Loucy (cell line): Measurements from ENCODE around the gene CXCR6.

Experiments
- H2AFZ ChIP-seq: fragments of 200-600 bp; sonication (generic); 2 replicates; pipeline ENCODE4 v1.6.0; 2016; ENCODE audit warnings: antibody characterized with exemption, mild to moderate bottlenecking, low read length, moderate library complexity
- H3F3A ChIP-seq: fragments of 200-600 bp; 2 replicates; pipeline ENCODE4 v1.6.0; 2016; ENCODE audit warnings: antibody characterized with exemption, low read depth, mild to moderate bottlenecking
- H3K27me3 ChIP-seq: fragments of 200-600 bp; sonication (generic); 2 replicates; pipeline ENCODE4 v1.6.1; 2014; ENCODE audit warnings: low read length, mild to moderate bottlenecking; ENCODE audit not compliant: insufficient read depth, poor library complexity, severe bottlenecking
- H3K36me3 ChIP-seq: fragments of 200-600 bp; sonication (generic); 2 replicates; pipeline ENCODE4 v1.6.1; 2016; ENCODE audit warnings: low read length; ENCODE audit not compliant: insufficient read depth
- H3K4me1 ChIP-seq: fragments of 200-600 bp; sonication (generic); 2 replicates; pipeline ENCODE4 v1.5.1; 2014; ENCODE audit warnings: low read length, mild to moderate bottlenecking; ENCODE audit not compliant: insufficient read depth, poor library complexity, severe bottlenecking
- H3K4me2 ChIP-seq: fragments of 200-600 bp; sonication (generic); 2 replicates; pipeline ENCODE4 v1.6.0; 2014; ENCODE audit warnings: antibody characterized with exemption, low read length, low read depth, mild to moderate bottlenecking; ENCODE audit not compliant: poor library complexity, severe bottlenecking
- H3K4me3 ChIP-seq: fragments of 200-600 bp; sonication (generic); 2 replicates; pipeline ENCODE4 v1.5.1; 2014; ENCODE audit warnings: low read length, mild to moderate bottlenecking, mixed read lengths; ENCODE audit not compliant: poor library complexity, severe bottlenecking
- H3K79me2 ChIP-seq: fragments of 200-600 bp; sonication (generic); 2 replicates; pipeline ENCODE4 v1.6.1; 2014; ENCODE audit warnings: low read length; ENCODE audit not compliant: insufficient read depth
- H3K9ac ChIP-seq: fragments of 200-600 bp; sonication (generic); 2 replicates; pipeline ENCODE4 v1.6.0; 2014; ENCODE audit warnings: mild to moderate bottlenecking, low read depth, low read length, moderate library complexity; ENCODE audit not compliant: poor library complexity, severe bottlenecking
- H3K9me2 ChIP-seq: fragments of 200-600 bp; sonication (generic); replicated peaks from 2 replicates; pipeline ENCODE4 v1.6.1; 2016; ENCODE audit warnings: low read depth, low read length, mixed read lengths
- H3K9me3 ChIP-seq: fragments of 200-600 bp; sonication (generic); 2 replicates; pipeline ENCODE4 v1.6.1; 2014; ENCODE audit warnings: mild to moderate bottlenecking, antibody characterized with exemption, low read length, low read depth; ENCODE audit not compliant: insufficient read depth
- H4K20me1 ChIP-seq: fragments of 200-600 bp; sonication (generic); 2 replicates; pipeline ENCODE4 v1.6.0; 2014; ENCODE audit warnings: antibody characterized with exemption, low read length, mild to moderate bottlenecking; ENCODE audit not compliant: insufficient read depth, poor library complexity, severe bottlenecking
- EZH2phosphoT487 ChIP-seq: fragments of 200-600 bp; IDR thresholded peaks from 2 replicates; pipeline ENCODE4 v1.6.1; 2018; ENCODE audit warnings: antibody characterized with exemption, mild to moderate bottlenecking, moderate library complexity, borderline replicate concordance
- TF ChIP-seq, protein P1 (sequence below): fragments of 200-600 bp; sonication (generic); conservative IDR thresholded peaks from 2 replicates; pipeline ENCODE4 v1.5.1; 2014; ENCODE audit warnings: mild to moderate bottlenecking, antibody characterized with exemption, low read length

CXCR6 gene

DNA sequence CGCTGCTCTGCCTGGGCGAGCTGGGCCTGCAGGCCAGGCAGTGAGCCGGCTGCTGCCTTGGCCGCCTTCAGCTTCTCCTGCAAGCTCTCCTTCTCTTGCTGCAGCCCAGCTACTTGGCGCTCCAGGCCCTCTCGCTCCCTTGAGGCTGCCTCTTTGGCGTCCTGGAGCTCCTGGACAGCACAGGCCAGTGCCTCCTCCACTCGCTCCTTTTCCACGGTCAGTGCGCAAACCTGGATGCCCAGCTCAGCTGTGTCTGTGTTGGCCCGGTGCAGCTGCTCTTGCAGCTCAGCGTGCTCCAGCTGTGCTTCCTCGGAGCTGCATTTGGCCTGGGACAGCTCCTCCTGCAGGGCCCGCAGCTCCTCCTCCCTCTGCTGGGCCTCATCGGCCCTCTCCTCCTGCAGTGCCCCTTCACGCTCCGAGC, 23.1 kb downstream of the CXCR6 start:
- no peaks in the 10 kb centered on the region for H4K20me1 ChIP-seq
- H3K4me2 ChIP-seq: no peak overlapping the region
- H3K9me2 ChIP-seq: no peaks in the 10 kb centered on the region
- peaks cover 15% of the 10 kb centered on the region for H3K4me1 ChIP-seq
- no peak overlapping the region for H2AFZ ChIP-seq
- peaks cover 65% of the 10 kb centered on the region; the same call in 1 of the 2 replicates for H3K36me3 ChIP-seq
- H3F3A ChIP-seq: no peaks in the 10 kb centered on the region
- no peak overlapping the region for H3K9ac ChIP-seq
- H3K9me3 ChIP-seq: no peaks in the 10 kb centered on the region
- H3K79me2 ChIP-seq: no peaks in the 10 kb centered on the region
- TF ChIP-seq, protein P1, sequence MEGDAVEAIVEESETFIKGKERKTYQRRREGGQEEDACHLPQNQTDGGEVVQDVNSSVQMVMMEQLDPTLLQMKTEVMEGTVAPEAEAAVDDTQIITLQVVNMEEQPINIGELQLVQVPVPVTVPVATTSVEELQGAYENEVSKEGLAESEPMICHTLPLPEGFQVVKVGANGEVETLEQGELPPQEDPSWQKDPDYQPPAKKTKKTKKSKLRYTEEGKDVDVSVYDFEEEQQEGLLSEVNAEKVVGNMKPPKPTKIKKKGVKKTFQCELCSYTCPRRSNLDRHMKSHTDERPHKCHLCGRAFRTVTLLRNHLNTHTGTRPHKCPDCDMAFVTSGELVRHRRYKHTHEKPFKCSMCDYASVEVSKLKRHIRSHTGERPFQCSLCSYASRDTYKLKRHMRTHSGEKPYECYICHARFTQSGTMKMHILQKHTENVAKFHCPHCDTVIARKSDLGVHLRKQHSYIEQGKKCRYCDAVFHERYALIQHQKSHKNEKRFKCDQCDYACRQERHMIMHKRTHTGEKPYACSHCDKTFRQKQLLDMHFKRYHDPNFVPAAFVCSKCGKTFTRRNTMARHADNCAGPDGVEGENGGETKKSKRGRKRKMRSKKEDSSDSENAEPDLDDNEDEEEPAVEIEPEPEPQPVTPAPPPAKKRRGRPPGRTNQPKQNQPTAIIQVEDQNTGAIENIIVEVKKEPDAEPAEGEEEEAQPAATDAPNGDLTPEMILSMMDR: no peak
- TF ChIP-seq EZH2phosphoT487: no peak
- H3K27me3 ChIP-seq: no peaks in the 10 kb centered on the region
- H3K4me3 ChIP-seq: no peak overlapping the region

DNA sequence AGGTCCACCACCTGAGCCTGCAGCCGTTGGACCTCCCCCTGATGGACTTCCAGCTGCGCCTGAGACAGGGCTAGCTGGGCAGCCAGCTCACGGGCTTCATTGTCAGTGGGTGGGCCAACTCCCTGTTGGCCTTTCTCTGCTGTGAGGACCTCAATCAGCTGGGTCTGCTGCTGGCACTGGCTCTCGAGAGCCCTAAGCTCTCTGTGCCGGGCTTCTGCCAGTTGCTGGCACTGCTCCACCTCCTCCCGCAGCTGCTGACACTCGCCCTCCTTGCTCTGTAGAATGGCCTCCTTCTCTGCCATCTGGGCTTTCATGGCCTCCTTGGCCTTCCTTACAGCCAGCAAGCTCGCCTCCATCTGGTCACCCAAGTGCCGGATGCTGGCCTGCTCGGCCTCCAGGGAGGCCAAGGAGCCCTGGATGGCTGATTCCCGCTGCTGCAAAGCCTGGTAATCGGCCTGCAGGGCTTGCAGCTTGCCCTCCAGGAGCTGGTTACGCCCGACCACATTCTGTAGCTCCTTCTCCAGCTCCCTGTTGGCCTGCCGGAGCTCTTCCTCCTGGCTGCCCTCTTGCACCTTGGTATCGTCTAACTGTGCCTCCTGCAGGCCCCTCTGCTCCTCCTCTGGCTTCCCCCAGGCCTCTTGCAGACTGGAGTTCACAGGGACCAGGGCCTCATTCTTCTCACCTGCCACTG, 23.8 kb downstream of the CXCR6 start:
- Histone ChIP-seq H3K9me2 (no peaks in the 10 kb centered on the region), H4K20me1 (no peaks in the 10 kb centered on the region), H3K4me2 (no peak overlapping the region), H3K36me3 (peaks cover 59% of the 10 kb centered on the region; the same call in 1 of the 2 replicates), H3K79me2 (no peaks in the 10 kb centered on the region), H3K9me3 (no peaks in the 10 kb centered on the region), H2AFZ (no peak overlapping the region), H3K4me3 (no peak overlapping the region), H3K4me1 (peaks cover 16% of the 10 kb centered on the region), H3F3A (no peaks in the 10 kb centered on the region), H3K27me3 (no peaks in the 10 kb centered on the region), H3K9ac (no peak overlapping the region)
- no peak for TF ChIP-seq EZH2phosphoT487
- TF ChIP-seq, protein P1: no peak

DNA sequence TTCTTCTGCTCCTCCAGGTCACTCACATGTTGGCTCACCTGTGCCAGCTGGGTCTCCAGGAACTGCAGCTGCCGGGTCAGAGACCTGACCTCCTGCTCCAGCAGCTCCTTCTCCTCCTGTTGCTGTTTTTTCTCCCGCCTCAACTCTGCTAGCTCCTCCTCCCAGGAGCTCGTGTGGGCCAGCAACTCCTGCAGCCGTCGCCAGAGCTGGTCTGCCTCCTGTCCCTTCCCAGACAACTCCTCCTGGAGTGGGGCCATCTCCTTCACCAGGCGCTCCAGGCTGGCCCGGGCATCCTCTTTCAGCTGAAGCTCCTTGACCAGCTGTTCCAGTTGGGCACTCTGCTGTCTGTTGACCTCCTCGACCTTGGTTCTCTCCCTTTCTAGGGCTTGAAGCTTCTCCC, 24.5 kb downstream of the CXCR6 start:
- H3K36me3 ChIP-seq: peaks cover 53% of the 10 kb centered on the region; the same call in 1 of the 2 replicates
- no peak for TF ChIP-seq EZH2phosphoT487
- TF ChIP-seq, protein P1: no peak
- no peak overlapping the region for H3K4me2 ChIP-seq
- no peaks in the 10 kb centered on the region for H3K27me3 ChIP-seq
- H2AFZ ChIP-seq: no peak overlapping the region
- no peaks in the 10 kb centered on the region for H3K9me3 ChIP-seq
- peaks cover 22% of the 10 kb centered on the region for H3K4me1 ChIP-seq
- H3K9ac ChIP-seq: no peak overlapping the region
- no peaks in the 10 kb centered on the region for H3K79me2 ChIP-seq
- no peaks in the 10 kb centered on the region for H4K20me1 ChIP-seq
- no peaks in the 10 kb centered on the region for H3F3A ChIP-seq
- H3K4me3 ChIP-seq: no peak overlapping the region
- no peaks in the 10 kb centered on the region for H3K9me2 ChIP-seq
